Raji (cell line): Measurements from ENCODE around the gene CCND2.

ENCODE experiments used
- POLR2A ChIP-seq: IDR thresholded peaks from 2 replicates; pipeline ENCODE4 v1.6.1; 2011; ENCODE audit warnings: low read depth, low read length, control low read depth; ENCODE audit not compliant: insufficient read depth

CCND2 gene

GRCh38 chr12:4320497-4320852, 46.9 kb downstream of the CCND2 start:
- TF ChIP-seq POLR2A, result no peak

GRCh38 chr12:4320853-4321701, 47.5 kb downstream of the CCND2 start, which contains the start of gene TIGAR:
TIGAR (plus strand) TSS chr12:4321213; CDS start chr12:4321272, 59 bp downstream.
- TF ChIP-seq POLR2A, result peak; percentile 99

- no peak for TF ChIP-seq POLR2A
Measured at GRCh38 chr12:4322726-4323125, 49.2 kb downstream of the CCND2 start.
